ENCODE data around the gene CAPN7. TPM values are rescaled to one million over a fixed set of nuclear protein-coding genes. Genes with fewer than 3 reads are reported as not detected.

CAPN7 gene
- total RNA-seq, 1 experiment from 2014 or later, result 25.2 TPM

DNA sequence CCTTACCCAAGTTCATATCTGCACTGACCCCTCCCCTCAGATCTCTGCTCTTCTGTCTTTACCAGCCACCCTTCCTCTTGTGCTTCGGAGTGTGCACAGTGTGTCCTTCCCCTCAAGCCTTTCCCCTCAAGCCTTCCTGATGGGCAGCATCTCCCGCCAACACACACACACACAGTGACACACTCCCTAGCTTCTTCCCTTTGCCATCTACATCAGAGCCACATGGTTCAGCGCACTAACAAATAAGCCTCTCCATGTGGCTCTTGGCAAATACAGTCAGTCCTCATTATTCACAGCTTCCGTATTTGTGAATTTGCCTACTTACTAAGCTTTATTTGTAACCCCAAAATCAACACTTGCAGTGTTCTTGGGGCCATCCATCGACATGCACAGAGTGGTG, 88.9 kb downstream of the CAPN7 start:
- no peaks in the 10 kb centered on the region for H4K20me1 ChIP-seq (ENCODE audit: control insufficient read depth, insufficient read depth, insufficient read length)
- no peaks in the 10 kb centered on the region for H3K79me2 ChIP-seq (ENCODE audit: insufficient read depth, low read length)
- H3K56ac ChIP-seq (ENCODE audit: insufficient read length, low read depth, low read length), result no peak overlapping the region
- H4K8ac ChIP-seq (replicated peaks; ENCODE audit: insufficient read length, low read depth, low read length), result no peak overlapping the region
- DNase-seq, result no peak
- no peaks in the 10 kb centered on the region for H3K27me3 ChIP-seq (ENCODE audit: insufficient read depth, low read length)
- H2BK5ac ChIP-seq (ENCODE audit: insufficient read length, low read length), result no peak overlapping the region
- H3K4me1 ChIP-seq (ENCODE audit: insufficient read depth, low read length), result no peaks in the 10 kb centered on the region
- H3T11ph ChIP-seq (ENCODE audit: low read length), result no peak overlapping the region
- no peak overlapping the region for H3K27ac ChIP-seq (ENCODE audit: insufficient read length, low read depth, low read length)
- H2AFZ ChIP-seq (ENCODE audit: low read length), result no peak overlapping the region
- no peak overlapping the region; a peak in 1 of 7 replicates for H3K27ac Mint-ChIP-seq
- no peak overlapping the region for H3K4me3 Mint-ChIP-seq
- H3K23me2 ChIP-seq (ENCODE audit: insufficient read length, low read depth, low read length, poor library complexity, severe bottlenecking), result no peaks in the 10 kb centered on the region
- no peak overlapping the region for H3K18ac ChIP-seq (ENCODE audit: insufficient read length, low read depth, low read length)
- no peaks in the 10 kb centered on the region for H3K79me1 ChIP-seq (ENCODE audit: insufficient read depth, low read depth, low read length, poor library complexity, severe bottlenecking)
- no CpG with 5 or more reads among the region's 5 CpGs for WGBS (ENCODE audit: extremely low coverage, insufficient read length, low lambda C conversion rate)
- no peaks in the 10 kb centered on the region for H3K36me3 Mint-ChIP-seq (ENCODE audit: insufficient read depth in 1 of 3, low read depth in 3 of 3)
- H4K91ac ChIP-seq (ENCODE audit: insufficient read length, low read depth, low read length), result no peak overlapping the region
- no peak overlapping the region for H2BK15ac ChIP-seq (ENCODE audit: low read depth, low read length)
- H3K9ac ChIP-seq (ENCODE audit: extremely low read depth, insufficient read length, low read length), result no peak overlapping the region
- H3K4me2 ChIP-seq (ENCODE audit: insufficient read depth, insufficient read length, low read length), result no peak overlapping the region
- H2BK120ac ChIP-seq (ENCODE audit: low read depth, low read length, poor library complexity, severe bottlenecking), result no peak overlapping the region
- no peak overlapping the region for H3K4ac ChIP-seq (ENCODE audit: low read depth, low read length)
- H2BK12ac ChIP-seq (ENCODE audit: insufficient read length, low read depth, low read length), result no peak overlapping the region
- no peaks in the 10 kb centered on the region for H3K9me3 ChIP-seq (ENCODE audit: control insufficient read depth, low read depth, low read length)
- H2AK5ac ChIP-seq (ENCODE audit: insufficient read length, low read length), result no peak overlapping the region
- H3K27me3 Mint-ChIP-seq (ENCODE audit: low read depth), result no peaks in the 10 kb centered on the region
- TF ChIP-seq, protein P1, sequence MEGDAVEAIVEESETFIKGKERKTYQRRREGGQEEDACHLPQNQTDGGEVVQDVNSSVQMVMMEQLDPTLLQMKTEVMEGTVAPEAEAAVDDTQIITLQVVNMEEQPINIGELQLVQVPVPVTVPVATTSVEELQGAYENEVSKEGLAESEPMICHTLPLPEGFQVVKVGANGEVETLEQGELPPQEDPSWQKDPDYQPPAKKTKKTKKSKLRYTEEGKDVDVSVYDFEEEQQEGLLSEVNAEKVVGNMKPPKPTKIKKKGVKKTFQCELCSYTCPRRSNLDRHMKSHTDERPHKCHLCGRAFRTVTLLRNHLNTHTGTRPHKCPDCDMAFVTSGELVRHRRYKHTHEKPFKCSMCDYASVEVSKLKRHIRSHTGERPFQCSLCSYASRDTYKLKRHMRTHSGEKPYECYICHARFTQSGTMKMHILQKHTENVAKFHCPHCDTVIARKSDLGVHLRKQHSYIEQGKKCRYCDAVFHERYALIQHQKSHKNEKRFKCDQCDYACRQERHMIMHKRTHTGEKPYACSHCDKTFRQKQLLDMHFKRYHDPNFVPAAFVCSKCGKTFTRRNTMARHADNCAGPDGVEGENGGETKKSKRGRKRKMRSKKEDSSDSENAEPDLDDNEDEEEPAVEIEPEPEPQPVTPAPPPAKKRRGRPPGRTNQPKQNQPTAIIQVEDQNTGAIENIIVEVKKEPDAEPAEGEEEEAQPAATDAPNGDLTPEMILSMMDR (conservative IDR thresholded peaks at IDR 0.05), result no peak
- no peak overlapping the region for H2BK20ac ChIP-seq (ENCODE audit: low read depth, low read length, poor library complexity, severe bottlenecking)
- H3K23ac ChIP-seq (ENCODE audit: insufficient read length, low read depth, low read length), result no peak overlapping the region
- no peak overlapping the region for H4K5ac ChIP-seq (ENCODE audit: insufficient read length, low read depth, low read length)
- H3K14ac ChIP-seq (ENCODE audit: insufficient read depth, low read length), result no peak overlapping the region
- H3K9me3 Mint-ChIP-seq, result no peaks in the 10 kb centered on the region
- peaks cover 0 to 3% of the 10 kb centered on the region in 2 experiments; a peak in 1 of 4 replicates for H3K4me1 Mint-ChIP-seq
